ENCODE results near the gene GH1.
A peak's percentile ranks its signal among the peaks of the same experiment; 100 is the strongest.

The GH1 gene

DNA sequence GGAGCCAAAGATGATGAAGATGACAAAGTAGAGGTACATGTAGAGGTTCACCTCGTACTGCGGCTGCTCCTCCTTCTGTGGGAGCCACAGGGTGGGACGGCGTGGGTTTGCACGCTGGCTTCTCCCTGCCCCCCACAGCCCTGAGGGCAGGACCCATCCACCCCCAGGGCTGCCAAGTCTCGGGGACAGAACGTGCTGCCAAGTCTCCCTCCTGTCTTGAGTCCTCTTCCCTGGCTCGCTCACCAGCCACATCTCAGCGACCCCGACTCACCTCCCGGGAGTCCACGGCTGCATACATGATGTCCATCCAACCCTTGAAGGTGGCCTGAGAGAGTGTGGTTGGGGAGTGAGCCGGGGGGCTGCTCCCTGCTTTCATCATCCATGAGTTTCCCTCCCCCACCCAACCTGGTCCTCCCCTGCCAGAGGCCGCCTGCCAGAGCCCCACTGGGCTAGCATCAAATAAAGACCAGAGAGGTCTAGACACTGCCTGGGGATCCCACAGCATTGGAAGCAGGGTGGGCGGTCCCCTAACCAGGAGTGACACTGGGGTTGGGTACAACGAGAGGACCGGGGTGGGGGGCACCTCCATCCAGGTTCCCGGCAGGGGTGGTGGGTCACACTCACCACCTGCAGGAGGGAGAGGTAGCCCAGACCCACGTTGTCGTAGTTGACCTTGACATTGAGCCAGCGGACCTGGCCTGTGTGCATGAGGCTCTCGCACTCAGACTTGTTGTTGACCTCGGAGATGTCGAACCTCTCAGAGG is 26.3 kb upstream of the GH1 start:
- no peak for DNase-seq

DNA sequence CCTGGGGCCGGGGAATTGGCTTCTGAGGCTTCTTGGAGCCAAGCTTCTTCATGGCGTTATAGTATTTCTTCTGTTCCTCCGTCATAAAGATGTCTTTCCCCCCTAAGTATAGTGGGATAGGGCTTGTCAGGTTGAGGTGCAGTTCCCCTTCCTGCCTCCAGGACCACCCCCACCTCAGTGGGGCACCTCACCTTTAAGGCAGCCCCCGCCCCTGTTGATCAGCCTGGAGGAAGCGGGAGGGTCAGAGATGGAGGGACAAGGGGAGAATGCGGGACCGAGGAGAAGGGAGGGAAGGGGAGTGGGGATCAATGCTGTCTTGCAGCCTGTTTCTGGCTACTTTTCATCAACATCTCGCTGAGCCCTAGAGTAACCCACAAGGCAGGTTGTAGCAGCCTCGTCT is 25.1 kb upstream of the GH1 start:
- DNase-seq = no peak

- DNase-seq = no peak
These were observed 23.8 kb upstream of the GH1 start for GRCh38 chr17:63942309-63942985.

DNA sequence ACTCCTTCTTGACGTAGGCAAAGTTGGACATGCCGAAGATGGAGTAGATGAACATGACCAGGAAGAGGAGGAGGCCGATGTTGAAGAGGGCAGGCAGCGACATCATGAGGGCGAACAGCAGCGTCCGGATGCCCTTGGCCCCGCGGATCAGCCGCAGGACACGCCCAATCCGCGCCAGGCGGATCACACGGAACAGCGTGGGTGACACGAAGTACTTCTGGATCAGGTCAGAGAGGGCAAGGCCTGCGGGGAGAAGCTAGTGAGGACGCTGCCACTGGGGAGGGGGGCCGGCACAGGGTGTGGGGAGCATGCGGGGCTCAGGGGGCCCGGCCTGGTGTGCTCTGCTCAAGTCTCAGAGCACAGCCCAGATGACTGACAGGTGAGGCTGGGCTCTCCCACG is 23.1 kb upstream of the GH1 start:
- no peak for DNase-seq

DNA sequence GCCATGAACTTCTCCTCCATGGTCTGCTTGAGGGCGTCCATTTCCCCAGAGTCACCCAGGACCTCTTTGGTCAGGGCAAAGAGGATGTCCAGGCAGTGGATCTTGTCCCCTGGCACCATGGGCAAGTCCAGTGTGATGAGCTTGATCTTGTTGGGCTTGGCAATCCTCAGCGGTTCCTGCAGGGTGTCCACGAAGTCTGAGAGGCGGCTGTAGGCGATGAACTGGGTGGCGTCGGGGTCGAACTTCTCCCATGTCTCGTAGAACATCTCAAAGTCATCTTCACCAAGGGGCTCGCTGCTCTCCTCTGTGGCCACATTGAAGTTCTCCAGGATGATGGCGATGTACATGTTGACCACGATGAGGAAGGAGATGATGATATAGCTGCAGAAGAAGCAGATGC is 22.5 kb upstream of the GH1 start:
- DNase-seq = no peak

GRCh38 chr17:63940584-63940983 is 21.9 kb upstream of the GH1 start:
- no peak for DNase-seq

GRCh38 chr17:63939884-63940283 is 21.2 kb upstream of the GH1 start:
- no peak for DNase-seq

DNA sequence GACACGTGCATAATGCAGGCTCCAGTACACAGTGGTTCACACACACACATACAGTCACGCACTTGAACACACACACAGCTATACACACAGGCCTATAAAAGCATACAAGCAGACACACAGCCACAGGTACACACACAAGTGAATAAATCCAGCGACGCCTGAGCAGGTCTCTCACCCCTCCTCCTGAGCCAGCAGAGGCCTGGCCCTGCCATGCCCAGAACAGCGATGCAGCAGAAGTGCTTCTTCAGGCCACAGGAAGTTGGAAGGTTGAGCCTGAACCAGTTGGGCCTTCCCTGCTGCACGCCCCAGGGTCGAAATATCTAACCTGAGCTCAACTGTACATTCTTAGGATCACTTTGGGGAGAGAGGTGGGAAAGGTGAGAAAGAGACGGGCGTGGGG is 20.8 kb upstream of the GH1 start:
- DNase-seq = no peak

GRCh38 chr17:63937920-63938319 is 19.3 kb upstream of the GH1 start:
- no peak for DNase-seq

DNA sequence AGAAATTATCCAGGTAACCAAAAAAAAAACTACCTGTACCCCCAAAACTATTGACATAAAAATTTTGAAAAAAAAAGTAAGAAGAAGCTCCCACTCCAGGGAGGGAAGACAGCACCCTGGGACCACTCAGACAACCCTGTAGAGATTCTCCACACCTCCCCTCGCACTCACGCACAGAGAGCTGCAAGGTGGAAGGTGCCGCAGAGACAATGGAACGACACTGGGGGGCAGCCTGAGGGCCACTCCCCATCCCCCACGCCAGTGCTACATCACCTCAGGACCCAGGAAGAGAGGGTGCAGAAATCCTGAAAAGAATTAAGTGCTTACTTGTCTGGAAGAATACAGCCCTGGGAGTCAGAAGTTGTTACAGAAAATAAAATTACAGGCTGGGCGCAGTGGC is 18.7 kb upstream of the GH1 start:
- DNase-seq = no peak

DNA sequence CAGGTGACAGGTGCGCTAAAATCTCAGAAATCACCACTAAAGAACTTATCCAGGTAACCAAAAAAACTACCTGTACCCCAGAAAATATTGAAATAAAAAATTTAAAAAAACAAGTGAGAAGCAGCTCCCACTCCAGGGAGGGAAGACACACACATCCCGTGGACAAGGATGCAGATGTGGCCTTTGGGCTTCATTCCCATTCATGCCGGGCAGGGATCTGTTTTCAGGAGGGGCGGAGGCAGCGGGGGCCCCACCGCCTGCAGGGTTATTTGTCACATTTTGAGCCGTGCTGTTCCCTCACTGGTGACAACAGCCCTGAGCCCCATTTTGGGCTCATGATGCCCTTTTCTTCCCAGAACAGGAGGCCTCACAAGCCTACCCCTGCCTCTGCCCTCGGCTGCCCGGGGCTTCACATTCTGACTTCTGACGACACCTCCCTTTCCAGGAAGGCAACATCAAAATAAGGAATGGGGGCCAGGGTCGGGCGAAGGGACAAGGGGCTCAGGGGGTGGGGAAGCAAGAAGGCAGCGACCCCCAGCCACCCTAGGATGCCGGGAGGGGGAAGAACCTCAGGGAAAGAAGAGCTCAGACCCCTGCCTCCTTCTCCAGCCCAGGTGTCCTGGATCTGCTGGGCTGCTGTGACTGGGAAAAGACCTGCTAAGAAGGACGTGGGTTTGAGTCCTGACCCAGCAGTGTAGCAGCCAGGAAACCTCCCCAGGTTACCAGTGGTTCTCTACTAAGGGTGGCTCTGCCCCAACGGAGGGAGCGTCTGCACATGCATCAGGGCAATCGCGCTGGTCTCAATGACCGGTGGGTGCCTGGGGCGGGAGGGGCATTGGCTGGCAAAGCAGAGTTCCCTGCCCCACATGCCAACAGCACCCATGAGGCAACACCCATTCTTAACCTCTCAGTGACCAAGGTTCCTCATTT is 15.8 kb upstream of the GH1 start:
- DNase-seq = peak; percentile 20

GRCh38 chr17:63933598-63933997 is 15.0 kb upstream of the GH1 start:
- DNase-seq = no peak

DNA sequence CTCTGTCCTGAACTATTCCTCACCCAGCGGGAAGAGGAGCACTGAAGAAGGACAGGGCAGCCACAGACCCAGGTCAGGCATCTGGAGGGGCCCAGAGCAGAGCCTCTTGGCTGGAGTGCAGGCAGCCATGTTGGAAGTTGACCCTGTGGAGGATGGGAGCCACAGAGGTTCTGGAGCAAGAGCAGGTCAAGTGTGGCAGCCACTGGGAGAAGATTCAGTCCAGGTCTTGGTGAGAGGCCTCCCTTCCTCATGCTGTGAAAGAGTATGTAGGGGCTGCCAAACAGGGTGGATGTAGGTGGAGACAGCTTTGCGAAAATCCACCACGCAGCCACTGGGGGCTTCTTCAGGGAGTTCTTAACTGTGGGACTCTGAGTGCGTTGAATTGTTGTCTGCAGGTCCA is 14.1 kb upstream of the GH1 start:
- no peak for DNase-seq

DNA sequence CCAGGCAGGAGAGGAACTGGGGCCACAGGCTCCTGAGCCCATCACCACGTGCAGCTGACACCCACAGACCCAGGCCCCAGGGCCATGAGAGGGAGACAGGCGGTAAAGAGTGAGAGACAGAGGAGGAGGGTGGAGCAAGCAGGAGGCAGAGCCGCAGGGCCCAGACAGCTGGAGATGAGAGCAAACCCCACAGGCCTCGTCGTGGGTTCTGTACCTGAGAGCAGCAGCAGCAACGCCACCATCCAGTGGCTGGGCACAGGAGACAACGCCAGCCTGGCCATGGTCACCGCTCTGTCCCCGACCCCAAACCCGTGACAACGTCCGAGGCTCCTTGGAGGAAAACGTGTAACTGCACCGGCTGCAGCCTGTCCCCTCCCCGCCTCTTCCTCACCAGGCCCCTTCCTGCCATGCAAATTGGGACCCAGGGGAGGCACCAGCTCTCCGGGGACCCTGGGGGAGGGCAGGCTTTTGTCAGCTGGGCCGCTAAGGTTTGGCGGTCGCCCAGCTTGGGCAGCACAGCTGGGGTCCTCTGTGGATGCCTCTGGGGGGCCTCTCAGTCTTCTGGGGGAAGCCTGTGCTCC is 13.4 kb upstream of the GH1 start, which contains the start of gene CD79B:
CD79B (minus strand) TSS at position 351 of the 581 bp plus-strand sequence; CDS start at position 281, 70 bp downstream.
- DNase-seq = peak; percentile 38

GRCh38 chr17:63930951-63931575 is 12.4 kb upstream of the GH1 start:
- peak; percentile 81 for DNase-seq

DNA sequence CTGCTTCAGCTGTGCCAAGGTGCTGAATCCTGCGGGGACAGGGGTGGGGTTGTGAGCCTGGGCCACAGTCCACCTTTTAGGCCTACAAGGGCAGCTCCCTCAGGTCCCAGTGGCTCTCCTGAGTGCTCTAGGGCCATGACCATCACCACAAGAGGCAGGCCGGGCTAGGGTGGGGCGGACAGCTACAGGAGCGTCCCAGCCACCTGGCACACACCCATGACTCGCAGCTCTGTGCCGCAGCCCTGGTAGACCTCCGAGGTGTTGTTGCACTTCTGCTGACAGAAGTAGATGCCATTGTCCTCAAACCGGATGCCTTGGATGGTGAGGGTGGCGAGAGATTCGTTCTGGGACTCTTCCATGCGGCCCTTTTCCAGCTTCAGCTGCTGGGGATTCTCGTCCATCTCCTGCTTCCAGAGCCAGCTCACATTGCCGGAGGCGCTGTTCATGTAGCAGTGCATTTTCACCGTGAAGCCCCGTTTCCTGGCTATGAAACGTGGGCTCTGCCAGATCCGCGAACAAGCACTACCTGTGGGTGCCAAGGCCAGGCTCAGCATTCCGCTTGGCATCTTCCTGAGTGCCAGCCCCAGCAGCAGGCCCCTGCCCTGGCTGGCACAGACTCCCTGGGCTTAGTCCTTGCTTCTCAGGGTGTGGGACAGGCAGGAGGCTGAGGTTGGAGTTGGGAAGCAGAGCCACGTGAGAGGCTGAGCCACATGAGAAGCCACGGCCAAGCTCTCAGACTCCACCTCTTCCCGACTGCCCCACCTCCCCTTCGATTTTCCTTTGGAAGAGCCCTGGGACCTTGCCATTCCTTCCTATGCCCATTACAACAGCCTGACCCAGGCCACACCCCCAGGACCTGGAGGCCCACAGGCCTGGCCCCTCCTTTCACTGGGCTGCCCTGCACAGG is 11.5 kb upstream of the GH1 start:
- DNase-seq = no peak

DNA sequence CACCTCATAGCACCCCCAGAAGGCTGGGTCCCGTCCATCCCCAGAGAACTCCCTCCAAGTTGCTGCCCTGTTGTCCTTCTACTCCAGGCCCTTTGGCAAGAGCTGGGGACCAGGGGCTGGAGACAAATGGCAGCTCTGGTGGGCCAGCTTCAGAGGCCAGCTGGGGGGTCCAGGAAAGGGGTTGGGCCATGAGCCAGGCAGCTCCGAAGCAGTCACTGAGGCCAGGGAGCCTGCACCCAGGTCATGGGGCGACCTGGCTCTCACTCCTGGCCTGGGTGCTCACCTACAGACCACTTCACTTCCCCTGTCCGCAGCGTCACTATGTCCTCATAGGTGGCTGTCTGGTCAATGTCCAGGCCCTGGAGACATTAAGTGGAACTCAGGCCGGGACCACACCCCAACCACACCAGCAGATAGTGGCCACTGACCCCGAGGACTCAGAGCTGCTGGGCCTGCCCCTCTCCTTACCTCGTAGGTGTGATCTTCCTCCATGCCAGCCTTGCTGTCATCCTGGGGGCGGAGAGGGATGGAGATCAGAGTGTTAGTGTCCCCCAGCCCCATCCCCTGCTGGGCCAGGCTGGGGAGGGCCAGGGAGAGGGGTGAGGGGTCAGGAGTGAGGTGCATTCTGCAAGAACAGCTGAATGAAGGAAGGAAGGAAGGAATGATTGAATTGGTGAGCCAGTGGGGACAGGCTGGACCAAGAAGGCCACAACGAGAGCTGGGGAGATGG is 10.5 kb upstream of the GH1 start:
- DNase-seq = no peak

GRCh38 chr17:63928172-63928666 is 9.6 kb upstream of the GH1 start:
- DNase-seq = no peak

DNA sequence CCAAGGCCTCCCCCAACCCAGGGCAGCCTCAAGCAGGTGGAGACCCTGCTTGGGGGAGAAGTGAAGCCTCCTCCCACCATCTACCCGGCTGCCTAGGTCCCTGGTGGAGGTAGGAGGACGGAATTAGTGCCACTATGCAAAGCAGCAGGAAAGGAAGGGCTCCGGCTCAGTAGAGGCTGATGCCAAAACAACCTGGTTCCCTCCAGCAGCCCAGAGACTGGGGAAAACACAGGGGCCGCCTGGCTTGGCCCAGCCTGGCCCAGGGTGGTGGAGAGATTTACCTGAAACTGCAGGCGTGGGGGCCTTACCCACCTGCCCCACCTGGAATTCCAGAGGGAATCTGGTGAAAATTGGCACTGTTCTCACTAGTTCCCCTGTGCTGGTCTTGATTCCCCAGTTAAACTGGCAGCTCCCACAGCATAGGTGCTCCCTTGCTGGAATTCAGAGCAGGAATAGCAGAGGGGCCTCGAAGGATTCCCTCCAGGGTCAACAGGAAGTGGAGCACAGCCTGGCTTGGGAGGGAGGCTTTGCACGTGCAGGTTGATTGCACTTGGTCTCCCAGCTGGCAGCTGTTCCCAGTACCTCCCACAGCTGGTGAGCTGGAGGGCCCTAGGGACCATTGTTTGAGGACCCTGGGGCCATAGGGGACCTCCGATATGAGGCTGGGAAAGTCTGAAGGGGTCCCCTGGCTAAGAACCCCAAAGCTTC is 9.0 kb upstream of the GH1 start:
- no peak for DNase-seq

DNA sequence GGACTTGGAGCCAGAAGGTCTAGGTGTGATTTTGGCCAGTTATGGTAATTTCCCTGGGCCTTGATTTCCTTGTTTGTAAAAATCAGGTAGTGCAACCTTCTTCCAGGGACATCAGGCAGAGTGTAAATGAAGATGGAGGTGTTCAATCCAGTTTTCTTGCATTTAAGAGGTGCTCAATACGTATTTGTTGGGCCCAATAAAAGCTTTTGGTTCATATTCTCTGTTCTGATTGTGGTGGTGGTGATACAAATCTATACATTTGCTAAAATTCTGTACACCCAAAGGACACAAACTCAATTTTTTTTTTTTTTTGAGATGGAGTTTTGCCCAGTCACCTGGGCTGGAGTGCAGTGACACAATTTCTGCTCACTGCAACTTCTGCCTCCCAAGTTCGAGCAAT is 7.5 kb upstream of the GH1 start:
- no peak for DNase-seq

Data from hematopoietic multipotent progenitor cell treated with erythropoietin and hydrocortisone succinate and interleukin-3 and kit ligand, for 4 days (in vitro differentiated cells).